HEK293 (cell line): ENCODE measurements around the gene NDE1.

Source experiments
- PATZ1 ChIP-seq: fragments of 450-650 bp; formaldehyde crosslinking; IDR thresholded peaks from 2 replicates; pipeline ENCODE4 v1.5.1; 2016; ENCODE audit warnings: missing biosample characterization, missing genetic modification characterization
- SETDB1 ChIP-seq: IDR thresholded peaks from one replicate; pipeline ENCODE4 v1.6.1; 2017; ENCODE audit warnings: mild to moderate bottlenecking, low read length, moderate library complexity, mixed read lengths; ENCODE audit not compliant: insufficient read length
- ZNF302 ChIP-seq: fragments of 450-650 bp; formaldehyde crosslinking; IDR thresholded peaks from 2 replicates; pipeline ENCODE4 v1.5.1; 2016; ENCODE audit warnings: missing biosample characterization, missing genetic modification characterization, low read depth
- ZNF324 ChIP-seq: fragments of 450-650 bp; formaldehyde crosslinking; IDR thresholded peaks from 2 replicates; pipeline ENCODE4 v1.5.1; 2016; ENCODE audit warnings: missing biosample characterization, missing genetic modification characterization
- TF ChIP-seq, protein P1 (sequence below): fragments of 450-650 bp; formaldehyde crosslinking; IDR thresholded peaks from 2 replicates; pipeline ENCODE4 v1.5.1; 2016; ENCODE audit warnings: missing biosample characterization, missing genetic modification characterization

DNA sequence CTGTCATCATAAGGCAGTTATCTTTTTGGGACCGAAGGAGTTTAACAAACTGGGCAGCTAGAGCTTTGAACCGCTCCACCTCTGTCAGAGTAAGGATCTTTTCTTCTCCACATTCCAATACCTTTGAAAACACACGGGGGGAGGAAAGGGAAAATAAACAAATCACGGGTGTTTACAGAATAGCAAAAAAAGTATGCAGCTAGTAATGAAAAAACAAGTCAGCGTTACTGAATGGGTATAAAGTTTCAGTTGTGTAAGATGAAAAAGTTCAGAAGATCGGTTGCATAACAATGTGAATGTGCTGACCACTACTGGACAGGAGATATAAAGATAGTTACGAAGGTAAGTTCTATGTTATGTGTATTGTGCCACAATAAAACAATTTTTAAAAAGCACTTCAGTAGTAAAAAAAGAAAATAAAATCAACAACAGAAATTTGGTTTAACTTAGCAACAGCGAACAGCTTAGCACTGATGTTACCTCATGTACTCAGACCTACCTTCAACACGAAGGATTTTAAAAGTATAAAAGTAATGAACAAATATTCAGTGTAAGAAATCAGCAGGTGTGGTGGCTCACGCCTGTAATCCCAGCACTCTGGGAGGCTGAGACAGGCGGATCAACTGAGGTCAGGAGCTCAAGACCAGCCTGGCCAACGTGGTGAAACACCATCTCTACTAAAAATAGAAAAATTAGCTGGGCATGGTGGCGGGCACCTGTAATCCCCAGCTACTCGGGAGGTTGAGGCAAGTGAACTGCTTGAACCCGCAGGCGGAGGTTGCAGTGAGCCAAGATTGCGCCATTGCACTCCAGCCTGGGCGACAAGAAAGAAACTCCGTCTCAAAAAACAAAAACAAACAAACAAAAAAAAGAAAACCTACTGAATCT lies 41.4 kb upstream of the NDE1 start:
- TF ChIP-seq SETDB1 (no peak), ZNF324 (tag by site-specific recombination) (no peak), PATZ1 (tag by site-specific recombination) (no peak), ZNF302 (tag by site-specific recombination) (no peak)
- TF ChIP-seq, protein P1, sequence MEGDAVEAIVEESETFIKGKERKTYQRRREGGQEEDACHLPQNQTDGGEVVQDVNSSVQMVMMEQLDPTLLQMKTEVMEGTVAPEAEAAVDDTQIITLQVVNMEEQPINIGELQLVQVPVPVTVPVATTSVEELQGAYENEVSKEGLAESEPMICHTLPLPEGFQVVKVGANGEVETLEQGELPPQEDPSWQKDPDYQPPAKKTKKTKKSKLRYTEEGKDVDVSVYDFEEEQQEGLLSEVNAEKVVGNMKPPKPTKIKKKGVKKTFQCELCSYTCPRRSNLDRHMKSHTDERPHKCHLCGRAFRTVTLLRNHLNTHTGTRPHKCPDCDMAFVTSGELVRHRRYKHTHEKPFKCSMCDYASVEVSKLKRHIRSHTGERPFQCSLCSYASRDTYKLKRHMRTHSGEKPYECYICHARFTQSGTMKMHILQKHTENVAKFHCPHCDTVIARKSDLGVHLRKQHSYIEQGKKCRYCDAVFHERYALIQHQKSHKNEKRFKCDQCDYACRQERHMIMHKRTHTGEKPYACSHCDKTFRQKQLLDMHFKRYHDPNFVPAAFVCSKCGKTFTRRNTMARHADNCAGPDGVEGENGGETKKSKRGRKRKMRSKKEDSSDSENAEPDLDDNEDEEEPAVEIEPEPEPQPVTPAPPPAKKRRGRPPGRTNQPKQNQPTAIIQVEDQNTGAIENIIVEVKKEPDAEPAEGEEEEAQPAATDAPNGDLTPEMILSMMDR (tag by site-specific recombination) = no peak
